ENCODE data around the gene IL27RA.

DNA sequence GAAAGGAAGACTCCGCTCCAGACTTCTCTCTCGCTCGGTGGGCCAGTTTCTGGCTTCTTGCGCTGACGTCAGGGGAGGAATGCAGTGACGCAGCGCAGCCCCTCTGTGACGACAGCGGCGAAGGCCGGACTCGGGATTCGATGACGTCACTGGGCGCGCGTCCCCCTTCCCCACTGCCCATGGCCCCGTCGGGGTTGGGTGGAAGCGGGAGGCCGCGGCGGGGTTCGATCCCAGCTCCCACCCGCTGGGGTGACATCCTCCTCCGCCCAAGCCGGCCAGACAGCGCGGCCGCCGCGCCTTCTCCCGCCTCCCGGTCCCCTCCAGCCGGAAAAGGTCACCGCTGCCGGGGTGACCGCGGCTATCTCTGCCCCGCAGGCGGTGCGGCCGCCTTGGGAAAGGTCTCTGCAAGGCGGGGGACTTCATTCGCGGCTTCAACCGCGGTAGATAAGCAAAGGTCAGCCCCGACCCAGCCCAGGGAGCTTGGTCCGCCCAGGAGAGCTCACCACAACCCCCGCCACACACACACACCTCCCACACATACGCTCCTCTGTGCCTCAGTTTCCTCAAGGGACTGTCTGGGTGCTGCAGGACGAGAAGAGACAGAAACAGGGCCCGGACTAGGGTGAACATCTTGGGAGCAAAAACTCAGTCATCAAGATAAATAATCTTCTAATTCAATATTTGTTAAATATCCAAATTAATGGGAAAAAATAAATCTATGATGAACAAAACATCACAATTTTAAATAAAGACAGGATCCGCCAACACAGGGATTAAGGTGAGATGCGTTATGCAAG is 24.6 kb upstream of the IL27RA start:
- TF ChIP-seq POLR2A (IDR thresholded peaks at IDR 0.05) (peak; percentile 71), POLR2AphosphoS5 (IDR thresholded peaks at IDR 0.05) (peak; percentile 48 to 69 (median 67))
- TF ChIP-seq, protein P1, sequence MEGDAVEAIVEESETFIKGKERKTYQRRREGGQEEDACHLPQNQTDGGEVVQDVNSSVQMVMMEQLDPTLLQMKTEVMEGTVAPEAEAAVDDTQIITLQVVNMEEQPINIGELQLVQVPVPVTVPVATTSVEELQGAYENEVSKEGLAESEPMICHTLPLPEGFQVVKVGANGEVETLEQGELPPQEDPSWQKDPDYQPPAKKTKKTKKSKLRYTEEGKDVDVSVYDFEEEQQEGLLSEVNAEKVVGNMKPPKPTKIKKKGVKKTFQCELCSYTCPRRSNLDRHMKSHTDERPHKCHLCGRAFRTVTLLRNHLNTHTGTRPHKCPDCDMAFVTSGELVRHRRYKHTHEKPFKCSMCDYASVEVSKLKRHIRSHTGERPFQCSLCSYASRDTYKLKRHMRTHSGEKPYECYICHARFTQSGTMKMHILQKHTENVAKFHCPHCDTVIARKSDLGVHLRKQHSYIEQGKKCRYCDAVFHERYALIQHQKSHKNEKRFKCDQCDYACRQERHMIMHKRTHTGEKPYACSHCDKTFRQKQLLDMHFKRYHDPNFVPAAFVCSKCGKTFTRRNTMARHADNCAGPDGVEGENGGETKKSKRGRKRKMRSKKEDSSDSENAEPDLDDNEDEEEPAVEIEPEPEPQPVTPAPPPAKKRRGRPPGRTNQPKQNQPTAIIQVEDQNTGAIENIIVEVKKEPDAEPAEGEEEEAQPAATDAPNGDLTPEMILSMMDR (IDR thresholded peaks at IDR 0.05): no peak
